Ectodermal cell (in vitro differentiated cells): ENCODE measurements around the gene PELO.

Experiments used
- H3K27ac ChIP-seq: 2 replicates; pipeline ENCODE4 v1.7.0; 2013; ENCODE audit warnings: mild to moderate bottlenecking, low read depth, low read length; ENCODE audit not compliant: insufficient read depth, poor library complexity, severe bottlenecking
- H3K27me3 ChIP-seq: 2 replicates; pipeline ENCODE4 v1.7.0; 2013; ENCODE audit warnings: mild to moderate bottlenecking, low read length; ENCODE audit not compliant: insufficient read depth, control insufficient read depth, poor library complexity, severe bottlenecking
- H3K36me3 ChIP-seq: one replicate; pipeline ENCODE4 v1.7.0; 2013; ENCODE audit warnings: low read length; ENCODE audit not compliant: control insufficient read depth, insufficient read depth
- H3K4me1 ChIP-seq: one replicate; pipeline ENCODE4 v1.7.0; 2013; ENCODE audit warnings: low read length; ENCODE audit not compliant: control insufficient read depth, insufficient read depth
- H3K4me3 ChIP-seq: 2 replicates; pipeline ENCODE4 v1.7.0; 2013; ENCODE audit warnings: low read depth, low read length, control low read depth; ENCODE audit not compliant: insufficient read depth
- H3K9me3 ChIP-seq: 2 replicates; pipeline ENCODE4 v1.7.0; 2013; ENCODE audit warnings: mild to moderate bottlenecking, low read length, moderate library complexity; ENCODE audit not compliant: control insufficient read depth
- WGBS, 2 experiments: methylation state at CpG; one replicate each; pipeline ENCODE4 v1.1.7; 2013; ENCODE audit warnings: missing lambda C conversion rate in 2 of 2; 5-methylcytosine and 5-hydroxymethylcytosine counted together

Gene PELO

GRCh38 chr5:52770287-52770939, 17.3 kb upstream of the PELO start:
- Histone ChIP-seq H3K27me3 (no peaks in the 10 kb centered on the region), H3K4me1 (no peaks in the 10 kb centered on the region), H3K4me3 (no peak overlapping the region), H3K27ac (no peak overlapping the region), H3K36me3 (no peaks in the 10 kb centered on the region), H3K9me3 (no peaks in the 10 kb centered on the region)
- 98% methylated on average over 2 to 3 of the region's 4 CpGs for WGBS, 2 experiments

- H3K27ac ChIP-seq = no peak overlapping the region
- 90 to 97% methylated on average over 2 to 3 of the region's 3 CpGs for WGBS, 2 experiments
- no peaks in the 10 kb centered on the region for H3K27me3 ChIP-seq
- no peaks in the 10 kb centered on the region for H3K36me3 ChIP-seq
- no peaks in the 10 kb centered on the region for H3K9me3 ChIP-seq
- no peaks in the 10 kb centered on the region for H3K4me1 ChIP-seq
- H3K4me3 ChIP-seq = no peak overlapping the region
Measured at GRCh38 chr5:52771343-52772039, 16.2 kb upstream of the PELO start.

- Histone ChIP-seq H3K4me1 (no peaks in the 10 kb centered on the region), H3K4me3 (no peak overlapping the region), H3K9me3 (no peaks in the 10 kb centered on the region), H3K27ac (no peak overlapping the region), H3K27me3 (no peaks in the 10 kb centered on the region), H3K36me3 (no peaks in the 10 kb centered on the region)
Measured at GRCh38 chr5:52772668-52773067, 15.0 kb upstream of the PELO start.

DNA sequence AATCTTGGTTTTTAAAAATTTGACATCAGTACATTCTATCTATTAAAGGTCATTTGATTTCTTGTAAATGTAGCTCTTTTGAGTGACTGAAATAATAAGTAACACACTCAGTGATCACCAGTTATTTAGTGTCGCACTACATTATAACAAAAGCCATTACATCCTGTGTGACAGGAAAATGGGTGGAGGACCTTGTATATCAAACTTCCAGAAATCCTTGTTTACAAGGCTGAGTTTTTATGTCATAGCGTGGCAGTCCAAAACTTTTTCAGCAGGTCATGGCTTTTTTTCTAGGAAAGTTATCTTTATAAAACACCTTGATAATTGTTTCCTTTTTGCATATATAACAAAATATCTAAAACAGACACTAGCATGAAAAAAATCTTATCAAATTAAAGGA, 14.4 kb upstream of the PELO start:
- Histone ChIP-seq H3K27ac (no peak overlapping the region), H3K4me1 (no peaks in the 10 kb centered on the region), H3K4me3 (no peak overlapping the region), H3K9me3 (no peaks in the 10 kb centered on the region), H3K36me3 (no peaks in the 10 kb centered on the region), H3K27me3 (no peaks in the 10 kb centered on the region)
- 93 to 94% methylated on average over 2 of the region's 2 CpGs for WGBS, 2 experiments

GRCh38 chr5:52774005-52774410, 13.7 kb upstream of the PELO start:
- H3K27ac ChIP-seq = no peak overlapping the region
- H3K36me3 ChIP-seq = no peaks in the 10 kb centered on the region
- no peak overlapping the region for H3K4me3 ChIP-seq
- H3K4me1 ChIP-seq = no peaks in the 10 kb centered on the region
- WGBS, 2 experiments = 13 to 18% methylated on average over 5 of the region's 5 CpGs
- no peaks in the 10 kb centered on the region for H3K9me3 ChIP-seq
- H3K27me3 ChIP-seq = no peaks in the 10 kb centered on the region

GRCh38 chr5:52776116-52776515, 11.6 kb upstream of the PELO start:
- Histone ChIP-seq H3K4me1 (no peaks in the 10 kb centered on the region), H3K27me3 (no peaks in the 10 kb centered on the region), H3K9me3 (no peaks in the 10 kb centered on the region), H3K36me3 (no peaks in the 10 kb centered on the region), H3K27ac (no peak overlapping the region), H3K4me3 (no peak overlapping the region)
- WGBS, 2 experiments = 88% methylated on average over 2 of the region's 2 CpGs

GRCh38 chr5:52777186-52777585, 10.5 kb upstream of the PELO start:
- H3K4me3 ChIP-seq = no peak overlapping the region
- H3K36me3 ChIP-seq = no peaks in the 10 kb centered on the region
- no peak overlapping the region for H3K27ac ChIP-seq
- H3K9me3 ChIP-seq = no peaks in the 10 kb centered on the region
- H3K4me1 ChIP-seq = no peaks in the 10 kb centered on the region
- H3K27me3 ChIP-seq = no peaks in the 10 kb centered on the region
- WGBS, 2 experiments = 91 to 100% methylated on average over 2 to 3 of the region's 4 CpGs

DNA sequence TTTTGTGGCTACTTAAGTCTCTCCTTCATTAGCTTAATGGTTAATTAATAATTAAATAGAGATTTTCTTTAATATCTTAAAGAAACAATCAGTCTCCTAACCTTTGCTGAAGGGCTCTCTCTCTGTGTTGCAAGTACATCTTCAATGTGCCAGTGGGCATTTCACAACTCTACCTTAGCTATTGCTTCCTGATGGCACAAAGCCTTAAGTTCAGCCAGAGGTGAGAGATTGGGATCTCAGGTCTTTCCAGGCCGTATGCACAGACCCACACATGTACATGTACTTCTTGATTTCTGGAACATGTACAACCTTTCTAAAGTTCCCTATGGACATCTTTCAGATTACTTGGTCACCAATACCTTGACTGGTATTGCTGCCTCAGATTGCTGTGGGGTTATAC, 8.9 kb upstream of the PELO start:
- H3K27ac ChIP-seq = no peak overlapping the region
- no peaks in the 10 kb centered on the region for H3K9me3 ChIP-seq
- no peaks in the 10 kb centered on the region for H3K4me1 ChIP-seq
- WGBS, 2 experiments = 94 to 100% methylated on average over 1 of the region's 1 CpG
- no peak overlapping the region for H3K4me3 ChIP-seq
- no peaks in the 10 kb centered on the region for H3K27me3 ChIP-seq
- no peaks in the 10 kb centered on the region for H3K36me3 ChIP-seq

- Histone ChIP-seq H3K9me3 (no peaks in the 10 kb centered on the region), H3K27me3 (no peaks in the 10 kb centered on the region), H3K4me1 (no peaks in the 10 kb centered on the region), H3K36me3 (no peaks in the 10 kb centered on the region), H3K27ac (no peak overlapping the region), H3K4me3 (no peak overlapping the region)
Measured at GRCh38 chr5:52779213-52779612, 8.5 kb upstream of the PELO start.

DNA sequence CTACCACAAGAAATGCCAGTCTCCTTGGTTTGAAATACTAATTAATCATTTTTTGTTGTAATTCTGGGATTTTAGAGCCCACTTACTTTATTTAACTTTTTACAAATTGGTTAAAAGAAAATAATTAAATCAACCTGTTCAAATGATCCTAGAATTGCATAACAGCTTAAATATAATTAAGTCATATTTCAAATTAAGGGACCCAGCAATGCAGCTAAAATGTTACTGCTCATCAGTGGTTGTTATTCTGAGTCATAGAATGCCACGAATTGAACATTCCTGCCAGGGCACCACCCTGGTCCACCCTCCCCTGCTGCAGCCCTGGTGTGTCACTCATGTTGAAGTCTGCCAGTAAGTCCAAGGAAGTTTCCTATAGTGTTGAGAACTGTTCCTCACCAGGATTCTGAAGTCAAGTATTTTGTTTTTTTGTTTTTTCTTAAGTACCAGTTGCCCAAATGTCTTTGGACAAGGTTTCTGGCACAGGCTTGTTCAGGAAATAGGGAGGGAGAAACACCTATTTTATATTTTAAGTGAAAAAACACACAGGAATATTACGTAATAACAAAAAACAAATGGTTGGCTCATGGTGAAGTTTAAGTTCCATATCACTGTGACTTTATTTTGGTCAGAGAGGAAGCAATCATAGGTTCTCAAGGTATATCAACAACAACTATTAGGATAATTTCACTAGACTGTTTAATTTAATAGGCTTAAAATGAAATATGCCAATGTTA, 4.3 kb upstream of the PELO start:
- H3K27ac ChIP-seq = no peak overlapping the region
- WGBS, 2 experiments = 86 to 94% methylated on average over 1 to 2 of the region's 2 CpGs
- H3K4me1 ChIP-seq = no peaks in the 10 kb centered on the region

More for the DNA sequence above, 4.3 kb upstream of the PELO start:
- Histone ChIP-seq H3K36me3 (no peaks in the 10 kb centered on the region), H3K27me3 (peaks cover 19% of the 10 kb centered on the region), H3K9me3 (no peaks in the 10 kb centered on the region), H3K4me3 (no peak overlapping the region)
